Activated T-helper 2 cell treated with anti-CD3 and anti-CD28 coated beads, Interferon-gamma antibody, Interleukin-2, Interleukin-4, amounts not matched to agents 10 μg/mL and 5 μg/mL and 100 μg/mL, durations not matched to agents 14 hours and 24 hours and 36 hours (primary cell): ENCODE data around the gene HUS1B. TPM values are rescaled to one million over a fixed set of nuclear protein-coding genes. Genes with fewer than 3 reads are reported as not detected.

Source experiments
- DNase-seq: peaks from one replicate; pipeline ENCODE4 v3.0.0; 2021; ENCODE audit warnings: low spot score
- H3K27ac Mint-ChIP-seq: one replicate; pipeline ENCODE4 v1.8.0; 2021; ENCODE audit warnings: mixed read lengths
- H3K27me3 Mint-ChIP-seq: one replicate; pipeline ENCODE4 v1.8.0; 2021; ENCODE audit warnings: low read depth, mixed read lengths
- H3K36me3 Mint-ChIP-seq: one replicate; pipeline ENCODE4 v1.8.0; 2021; ENCODE audit warnings: low read depth, mixed read lengths
- H3K4me1 Mint-ChIP-seq: one replicate; pipeline ENCODE4 v1.8.0; 2021; ENCODE audit warnings: low read depth, mixed read lengths
- H3K4me3 Mint-ChIP-seq: one replicate; pipeline ENCODE4 v1.8.0; 2021; ENCODE audit warnings: low read depth, mild to moderate bottlenecking, moderate library complexity, mixed read lengths
- H3K9me3 Mint-ChIP-seq: one replicate; pipeline ENCODE4 v1.8.0; 2021; ENCODE audit warnings: mixed read lengths
- intact Hi-C: fragments of 100-400 bp; cut with micrococcal nuclease; formaldehyde crosslinking; loops from one replicate; pipeline ENCODE4 v1.15.1; 2023
- total RNA-seq: library from RNA; stranded (reverse); gene quantifications from 2 replicates; pipeline ENCODE4 v1.2.3, GENCODE V29; 2022

The HUS1B gene
- total RNA-seq, 1 donor from 2014 or later = 1.6 TPM

DNA sequence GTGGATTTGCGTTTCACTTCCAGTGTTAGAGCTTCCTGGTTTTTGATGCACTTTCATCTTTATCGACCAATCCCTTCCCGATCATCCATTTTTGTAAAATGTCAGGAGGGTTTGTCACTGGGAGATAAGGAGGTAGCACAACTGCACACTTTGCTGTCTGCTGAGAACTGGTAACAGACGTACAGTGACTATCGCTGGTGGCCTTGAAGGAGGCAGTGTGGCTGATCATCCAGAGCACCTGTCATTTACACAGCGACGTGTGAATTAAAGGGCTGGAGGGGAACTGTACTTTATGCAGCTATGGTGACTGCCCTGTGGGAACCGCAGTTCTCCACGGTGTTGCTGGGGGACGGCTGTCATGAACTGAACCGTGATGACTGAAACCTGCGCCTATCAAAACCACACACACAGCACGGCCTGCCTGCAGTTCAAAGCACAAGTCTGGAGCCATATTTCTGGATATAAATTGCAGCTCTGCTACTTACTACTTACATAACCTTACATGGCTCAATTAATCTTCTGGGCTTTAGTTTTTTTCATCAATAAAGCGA is 50.0 kb downstream of the HUS1B start:
- no peaks in the 10 kb centered on the region for H3K27me3 Mint-ChIP-seq
- no peak for DNase-seq
- intact Hi-C loops = no loop called here
- peaks cover 4% of the 10 kb centered on the region for H3K9me3 Mint-ChIP-seq
- H3K27ac Mint-ChIP-seq = no peak overlapping the region
- peaks cover 9% of the 10 kb centered on the region for H3K4me1 Mint-ChIP-seq
- H3K36me3 Mint-ChIP-seq = peaks cover 35% of the 10 kb centered on the region
- H3K4me3 Mint-ChIP-seq = no peak overlapping the region

Other genes with a start within 250 kb of the HUS1B start
- gene EXOC2, start 36.0 kb upstream of the HUS1B start, total RNA-seq = 53.3 and 53.9 TPM in 2 replicates